ENCODE measurements around the gene CES3. TPM values are rescaled to one million over a fixed set of nuclear protein-coding genes. Genes with fewer than 3 reads are reported as not detected.

The CES3 gene
- total RNA-seq, 2 experiments from 2014 or later: 1.4 to 2.7 TPM

DNA sequence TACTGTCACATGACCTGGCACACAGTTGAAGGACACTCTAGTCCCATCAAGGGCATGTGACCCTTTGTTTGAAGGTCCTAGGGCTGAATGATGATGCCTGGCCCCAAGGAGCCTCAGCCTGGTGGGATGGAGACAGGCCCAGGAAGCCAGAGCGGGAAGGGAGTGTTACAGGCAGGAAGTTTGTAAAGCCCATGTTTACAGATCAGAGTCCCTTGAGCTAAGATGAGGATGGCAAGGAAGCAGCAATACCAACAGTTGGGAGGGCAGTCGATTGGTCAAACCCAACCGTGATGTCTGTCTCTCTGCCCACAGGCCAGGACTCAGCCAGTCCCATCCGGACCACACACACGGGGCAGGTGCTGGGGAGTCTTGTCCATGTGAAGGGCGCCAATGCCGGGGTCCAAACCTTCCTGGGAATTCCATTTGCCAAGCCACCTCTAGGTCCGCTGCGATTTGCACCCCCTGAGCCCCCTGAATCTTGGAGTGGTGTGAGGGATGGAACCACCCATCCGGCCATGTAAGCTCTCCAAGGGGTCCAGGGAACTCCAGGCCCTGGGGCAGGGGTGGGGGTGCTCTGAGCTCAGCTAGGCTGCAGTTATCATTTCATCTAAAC is 23.2 kb upstream of the CES3 start:
- Histone ChIP-seq H3K79me2 (ENCODE audit: insufficient read depth, low read depth, low read length) (peaks cover 7% of the 10 kb centered on the region; the same call in 1 of the 2 replicates), H4K20me1 (ENCODE audit: insufficient read depth, low read length) (no peaks in the 10 kb centered on the region), H3K9me2 (ENCODE audit: insufficient read depth, low read length) (no peaks in the 10 kb centered on the region), H3K4me1 (ENCODE audit: insufficient read depth, low read length, poor library complexity, severe bottlenecking) (peaks cover 12% of the 10 kb centered on the region), H3K27ac (ENCODE audit: low read depth, low read length, poor library complexity, severe bottlenecking) (no peak overlapping the region), H3K36me3 (ENCODE audit: insufficient read depth, low read length) (peaks cover 21% of the 10 kb centered on the region; the same call in 1 of the 2 replicates), H3K4me3 (ENCODE audit: low read depth, low read length, poor library complexity, severe bottlenecking) (no peak overlapping the region), H3K9me3 (ENCODE audit: low read length) (no peaks in the 10 kb centered on the region), H2AFZ (ENCODE audit: low read length) (no peak overlapping the region), H3K4me2 (ENCODE audit: low read length) (no peak overlapping the region)
- intact Hi-C loops (cut with micrococcal nuclease; ENCODE audit: unreplicated experiment): no loop called here
- no peak for DNase-seq (ENCODE audit: low spot score)
- BruUV-seq (replicated peaks): no TSS peak
- CTCF ChIA-PET (ENCODE audit: unreplicated experiment): no interaction called here
- no peak for TF ChIP-seq CTCF (conservative IDR thresholded peaks at IDR 0.05; ENCODE audit: low read length)
- POLR2A ChIA-PET: no interaction called here

- Histone ChIP-seq H3K9me2 (ENCODE audit: insufficient read depth, low read length) (no peaks in the 10 kb centered on the region), H2AFZ (ENCODE audit: low read length) (no peak overlapping the region), H3K4me3 (ENCODE audit: low read depth, low read length, poor library complexity, severe bottlenecking) (no peak overlapping the region), H3K9me3 (ENCODE audit: low read length) (no peaks in the 10 kb centered on the region), H3K36me3 (ENCODE audit: insufficient read depth, low read length) (peaks cover 21% of the 10 kb centered on the region; the same call in 1 of the 2 replicates), H3K4me2 (ENCODE audit: low read length) (no peak overlapping the region), H3K4me1 (ENCODE audit: insufficient read depth, low read length, poor library complexity, severe bottlenecking) (peaks cover 7% of the 10 kb centered on the region), H3K79me2 (ENCODE audit: insufficient read depth, low read depth, low read length) (no peaks in the 10 kb centered on the region), H3K27ac (ENCODE audit: low read depth, low read length, poor library complexity, severe bottlenecking) (no peak overlapping the region), H4K20me1 (ENCODE audit: insufficient read depth, low read length) (no peaks in the 10 kb centered on the region)
- CTCF ChIA-PET (ENCODE audit: unreplicated experiment): no interaction called here
- POLR2A ChIA-PET: no interaction called here
- no TSS peak for BruUV-seq (replicated peaks)
- TF ChIP-seq EZH2phosphoT487 (IDR thresholded peaks at IDR 0.05; ENCODE audit: borderline replicate concordance, low read depth, low read length): no peak
- no peak for TF ChIP-seq CTCF (conservative IDR thresholded peaks at IDR 0.05; ENCODE audit: low read length)
- intact Hi-C loops (cut with micrococcal nuclease; ENCODE audit: unreplicated experiment): no loop called here
- no peak for DNase-seq (ENCODE audit: low spot score)
Observed at GRCh38 chr16:66939366-66939765, 21.7 kb upstream of the CES3 start.

DNA sequence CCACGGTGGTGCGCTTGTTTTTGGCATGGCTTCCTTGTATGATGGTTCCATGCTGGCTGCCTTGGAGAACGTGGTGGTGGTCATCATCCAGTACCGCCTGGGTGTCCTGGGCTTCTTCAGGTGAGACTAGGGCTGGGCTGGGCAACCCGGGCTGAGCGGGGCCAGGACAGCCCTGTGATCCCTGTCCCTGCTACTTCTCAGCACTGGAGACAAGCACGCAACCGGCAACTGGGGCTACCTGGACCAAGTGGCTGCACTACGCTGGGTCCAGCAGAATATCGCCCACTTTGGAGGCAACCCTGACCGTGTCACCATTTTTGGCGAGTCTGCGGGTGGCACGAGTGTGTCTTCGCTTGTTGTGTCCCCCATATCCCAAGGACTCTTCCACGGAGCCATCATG is 20.8 kb upstream of the CES3 start:
- TF ChIP-seq CTCF (conservative IDR thresholded peaks at IDR 0.05; ENCODE audit: low read length) (no peak), EZH2phosphoT487 (IDR thresholded peaks at IDR 0.05; ENCODE audit: borderline replicate concordance, low read depth, low read length) (no peak)
- Histone ChIP-seq H3K79me2 (ENCODE audit: insufficient read depth, low read depth, low read length) (no peaks in the 10 kb centered on the region), H3K36me3 (ENCODE audit: insufficient read depth, low read length) (peaks cover 21% of the 10 kb centered on the region; the same call in 1 of the 2 replicates), H3K9me2 (ENCODE audit: insufficient read depth, low read length) (no peaks in the 10 kb centered on the region), H3K27ac (ENCODE audit: low read depth, low read length, poor library complexity, severe bottlenecking) (no peak overlapping the region), H2AFZ (ENCODE audit: low read length) (no peak overlapping the region), H3K9me3 (ENCODE audit: low read length) (no peaks in the 10 kb centered on the region), H3K4me1 (ENCODE audit: insufficient read depth, low read length, poor library complexity, severe bottlenecking) (peaks cover 5% of the 10 kb centered on the region), H3K4me2 (ENCODE audit: low read length) (no peak overlapping the region), H3K4me3 (ENCODE audit: low read depth, low read length, poor library complexity, severe bottlenecking) (no peak overlapping the region), H4K20me1 (ENCODE audit: insufficient read depth, low read length) (no peaks in the 10 kb centered on the region)
- CTCF ChIA-PET (ENCODE audit: unreplicated experiment): no interaction called here
- intact Hi-C loops (cut with micrococcal nuclease; ENCODE audit: unreplicated experiment): no loop called here
- POLR2A ChIA-PET: no interaction called here
- DNase-seq (ENCODE audit: low spot score): no peak
- BruUV-seq (replicated peaks): no TSS peak

Measured in OCI-LY7 (cell line).